ENCODE data around the gene PMEL.
"Not testable (repeated sequence)": the region's sequence is repeated elsewhere in the genome, so short reads cannot be mapped to it uniquely, and the experiment has no call there.

The PMEL gene

DNA sequence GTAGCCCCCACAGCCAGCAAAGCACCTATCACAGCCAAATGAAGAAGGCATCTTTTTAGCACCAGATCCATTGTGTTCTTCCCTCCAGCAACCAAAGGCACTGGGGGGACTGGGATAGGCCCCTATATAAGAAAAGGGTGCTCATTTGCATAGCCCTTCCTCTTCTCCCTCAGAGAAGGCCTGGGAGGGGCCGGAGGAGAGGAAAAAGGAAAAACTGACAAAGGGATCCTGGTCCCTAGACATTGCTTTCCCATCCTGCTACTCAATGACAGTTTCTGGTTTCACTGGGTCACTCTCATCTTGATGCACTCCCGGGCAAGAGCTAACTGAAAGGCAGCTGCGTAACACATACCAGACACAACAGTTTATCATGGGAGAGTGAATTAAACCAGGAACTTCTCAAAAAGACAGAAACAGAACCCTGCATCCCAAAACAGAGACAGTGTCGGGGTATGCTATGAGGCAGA is at the start of gene PMEL:
TSS of gene PMEL (minus strand) at position 102 of the 467 bp plus-strand sequence. CDS start at position 71, 31 bp downstream.
- no peak for DNase-seq

DNA sequence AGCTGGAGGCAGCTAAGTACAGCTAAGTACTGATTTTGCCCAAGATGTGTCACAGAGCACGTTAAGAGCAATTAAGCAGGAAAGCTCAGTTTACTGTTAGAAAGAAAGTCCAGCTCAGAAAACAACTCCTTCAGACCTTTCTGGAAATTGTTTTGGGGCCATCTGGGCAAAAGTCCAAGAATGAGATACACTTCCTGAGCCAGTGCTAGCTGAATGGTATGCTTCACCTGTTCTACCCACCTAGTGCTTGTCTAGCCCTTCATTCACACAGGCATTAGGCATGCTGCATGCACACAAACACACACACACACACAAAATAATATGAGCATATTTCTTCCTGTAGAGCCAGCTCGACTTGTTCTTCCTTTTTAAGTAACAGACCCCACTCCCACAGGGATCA is 48.4 kb upstream of the PMEL start:
- DNase-seq, result no peak

DNA sequence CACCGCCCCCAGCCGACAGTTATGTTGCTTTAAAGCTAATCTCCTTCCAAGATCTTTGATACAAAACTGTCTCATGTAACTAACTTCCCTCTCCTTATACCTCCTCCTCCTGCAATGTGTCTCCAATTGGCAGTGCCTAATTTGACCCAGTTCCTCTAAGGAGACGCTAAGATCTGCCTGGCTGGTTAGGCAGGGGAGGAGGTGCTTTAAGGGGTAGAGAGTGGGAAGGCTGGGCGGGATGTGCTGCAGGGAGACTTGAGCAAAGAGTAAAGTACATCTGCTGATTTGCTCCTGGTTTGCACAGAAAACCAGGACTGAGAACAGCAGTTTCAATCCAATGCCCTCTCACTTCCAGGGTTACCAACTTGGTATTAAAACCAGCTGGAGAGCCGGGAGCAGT is 47.6 kb upstream of the PMEL start:
- no peak for DNase-seq

DNA sequence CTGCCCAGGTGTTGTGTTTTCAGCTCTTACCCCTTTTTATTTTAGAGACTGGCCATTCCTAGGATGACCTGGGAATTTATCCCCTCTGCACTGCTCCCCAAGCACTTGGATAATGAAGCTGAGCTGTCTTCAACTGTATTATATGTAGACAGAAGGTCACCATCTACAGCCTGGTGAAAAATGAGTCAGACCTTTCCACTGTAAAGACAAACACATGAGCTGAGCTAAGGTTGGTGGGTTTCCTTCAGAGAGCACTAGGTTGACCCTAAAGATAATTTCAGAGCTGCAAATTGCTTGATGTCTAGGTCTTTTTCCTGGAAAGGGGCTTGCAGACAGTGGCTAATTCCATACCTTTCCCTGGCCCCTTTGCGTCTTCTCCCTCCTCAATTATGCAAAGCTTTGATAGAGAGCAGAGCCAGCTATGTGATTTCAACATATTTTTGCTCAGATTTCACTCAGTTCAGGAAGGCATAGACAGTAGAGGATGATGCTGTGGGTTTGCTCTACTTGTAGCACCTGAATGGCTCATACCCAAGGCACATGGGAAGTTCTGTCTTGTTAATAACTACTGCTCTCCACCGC is 45.8 kb upstream of the PMEL start:
- no peak for DNase-seq

DNA sequence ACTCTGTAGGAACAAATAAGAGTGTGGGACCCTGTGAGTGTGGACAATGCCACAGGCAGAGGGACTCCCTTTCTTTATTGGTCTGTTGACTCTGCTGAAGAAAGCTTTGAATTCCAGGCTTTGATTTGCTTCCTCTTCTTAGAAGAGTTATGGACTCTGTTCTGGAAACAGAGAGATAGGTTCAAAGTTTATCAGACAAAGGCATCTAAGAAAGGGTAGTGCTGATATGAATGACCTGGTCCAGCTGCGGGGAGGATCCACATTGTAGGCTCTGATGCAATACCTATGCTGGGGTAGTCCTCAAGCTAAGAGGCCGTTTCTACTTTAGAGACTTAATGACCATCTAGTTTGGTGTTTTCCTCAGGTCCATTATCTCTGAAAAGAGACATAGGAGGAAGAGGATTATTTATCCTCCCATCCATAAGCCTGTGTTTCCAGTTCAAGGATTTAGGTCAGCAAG is 44.3 kb upstream of the PMEL start:
- no peak for DNase-seq

DNA sequence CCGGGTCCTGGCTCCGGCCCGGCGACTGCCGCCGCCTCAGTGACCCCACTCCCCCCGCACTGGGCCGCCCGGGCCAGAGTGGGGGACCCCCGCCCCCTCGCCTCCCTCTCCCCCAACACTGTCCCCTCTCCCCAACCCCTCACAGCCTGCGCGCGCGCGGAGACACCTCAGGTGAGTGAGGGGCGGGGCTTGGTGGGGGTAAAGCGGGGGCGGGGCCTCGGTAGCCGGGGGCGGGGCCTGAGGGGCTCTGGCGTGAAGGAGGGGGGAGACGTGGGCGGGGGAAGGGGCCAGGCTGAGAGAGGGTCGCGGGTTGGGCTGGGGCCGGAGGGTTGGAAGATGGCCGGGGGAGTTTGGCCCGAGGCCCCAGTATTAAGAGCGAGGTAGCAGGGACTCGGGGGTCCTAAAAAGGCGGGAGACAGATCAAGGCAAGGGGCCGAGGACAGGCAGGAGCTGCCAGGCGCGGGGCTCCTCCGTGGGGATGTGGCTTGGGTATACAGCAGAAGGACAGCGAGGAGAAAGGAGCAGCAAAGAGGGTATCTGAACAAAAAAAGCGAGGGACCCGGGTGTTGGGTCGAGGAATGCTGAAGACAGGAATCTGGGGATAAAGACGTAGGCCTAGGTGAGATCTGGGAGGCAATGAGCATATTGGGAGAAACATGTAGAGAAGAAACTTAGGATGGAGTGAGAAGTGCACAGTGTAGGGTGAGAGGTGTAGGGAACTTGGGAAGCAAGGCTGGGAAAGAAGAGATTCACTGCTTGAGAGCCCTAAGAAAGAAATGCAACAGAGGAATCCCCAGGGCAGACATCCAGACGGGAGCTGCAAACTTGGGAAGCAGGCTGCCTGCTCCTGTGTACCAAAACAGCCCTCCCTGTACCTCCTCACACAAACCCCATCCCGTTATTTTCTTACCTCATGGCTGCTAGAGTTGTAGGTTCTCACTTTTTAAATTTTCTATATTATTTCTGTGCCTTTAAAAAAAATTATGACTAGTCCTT is 42.0 kb upstream of the PMEL start:
- peak; percentile 38 for DNase-seq

DNA sequence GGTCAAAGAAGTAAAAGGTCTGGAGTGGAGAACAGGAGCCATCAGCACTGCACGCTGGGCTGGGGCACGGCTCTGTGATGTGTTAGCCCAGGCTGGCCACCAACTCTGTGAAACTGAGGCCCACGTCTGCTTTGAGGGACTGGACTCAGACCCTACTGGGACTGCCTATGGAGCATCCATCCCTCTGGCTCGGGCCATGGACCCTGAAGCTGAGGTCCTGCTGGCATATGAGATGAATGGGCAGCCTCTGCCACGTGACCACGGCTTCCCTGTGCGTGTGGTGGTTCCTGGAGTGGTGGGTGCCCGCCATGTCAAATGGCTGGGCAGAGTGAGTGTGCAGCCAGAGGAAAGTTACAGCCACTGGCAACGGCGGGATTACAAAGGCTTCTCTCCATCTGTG is 38.4 kb upstream of the PMEL start:
- no peak for DNase-seq

DNA sequence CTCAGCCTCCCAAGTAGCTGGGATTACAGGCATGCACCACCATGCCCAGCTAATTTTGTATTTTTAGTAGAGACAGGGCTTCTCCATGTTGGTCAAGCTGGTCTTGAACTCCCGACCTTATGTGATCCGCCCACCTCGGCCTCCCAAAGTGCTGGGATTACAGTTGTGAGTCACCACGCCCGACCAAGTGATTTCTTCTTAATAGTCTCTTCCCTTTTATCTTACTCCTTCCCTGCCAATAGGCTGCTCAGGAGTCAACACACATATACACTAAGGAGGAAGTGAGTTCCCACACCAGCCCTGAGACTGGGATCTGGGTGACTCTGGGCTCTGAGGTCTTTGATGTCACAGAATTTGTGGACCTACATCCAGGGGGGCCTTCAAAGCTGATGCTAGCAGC is 37.5 kb upstream of the PMEL start:
- DNase-seq, result not testable (repeated sequence)

DNA sequence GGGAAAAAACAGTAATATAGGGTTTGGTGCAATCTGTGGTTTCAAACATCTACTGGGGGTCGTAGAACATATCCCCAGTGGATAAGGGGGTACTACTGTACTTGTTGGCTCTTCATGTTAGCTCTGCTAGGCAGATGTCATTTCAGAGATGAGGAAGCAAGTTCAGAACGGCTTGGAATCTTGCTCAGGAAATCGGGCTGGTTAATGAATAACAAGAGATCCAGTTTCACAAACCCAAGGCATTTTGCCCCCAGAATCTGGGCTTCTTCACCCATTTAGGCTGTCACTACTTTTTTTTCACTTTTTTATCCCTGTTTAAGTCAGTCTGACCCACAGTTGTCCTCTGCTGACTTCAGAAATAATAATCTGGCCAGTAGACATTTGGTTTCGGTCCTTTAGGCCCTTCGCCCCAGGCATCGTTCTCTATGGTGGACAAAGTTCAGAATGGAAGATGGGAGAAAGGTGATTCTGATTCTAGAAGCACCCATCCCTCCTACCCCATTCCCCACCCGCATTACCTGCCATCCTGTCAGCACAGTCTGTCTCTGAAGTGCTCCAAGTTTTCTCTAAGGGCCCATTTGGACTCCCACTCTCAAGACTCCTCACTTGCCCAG is 35.8 kb upstream of the PMEL start:
- no peak for DNase-seq

DNA sequence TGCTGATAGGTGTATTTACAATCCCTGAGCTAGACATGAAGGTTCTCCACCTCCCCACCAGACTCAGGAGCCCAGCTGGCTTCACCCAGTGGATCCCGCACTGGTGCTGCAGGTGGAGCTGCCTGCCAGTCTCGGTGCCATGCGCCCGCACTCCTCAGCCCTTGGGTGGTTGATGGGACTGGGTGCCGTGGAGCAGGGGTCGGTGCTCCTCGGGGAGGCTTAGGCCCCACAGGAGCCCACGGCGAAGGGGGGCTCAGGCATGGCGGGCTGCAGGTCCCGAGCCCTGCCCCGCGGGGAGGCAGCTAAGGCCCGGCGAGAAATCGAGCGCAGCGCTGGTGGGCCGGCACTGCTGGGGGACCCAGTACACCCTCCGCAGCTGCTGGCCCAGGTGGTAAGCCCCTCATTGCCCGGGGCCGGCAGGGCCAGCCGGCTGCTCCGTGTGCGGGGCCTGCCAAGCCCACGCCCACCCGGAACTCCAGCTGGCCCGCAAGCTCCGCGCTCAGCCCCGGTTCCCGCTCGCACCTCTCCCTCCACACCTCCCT is 34.2 kb upstream of the PMEL start:
- not testable (repeated sequence) for DNase-seq

DNA sequence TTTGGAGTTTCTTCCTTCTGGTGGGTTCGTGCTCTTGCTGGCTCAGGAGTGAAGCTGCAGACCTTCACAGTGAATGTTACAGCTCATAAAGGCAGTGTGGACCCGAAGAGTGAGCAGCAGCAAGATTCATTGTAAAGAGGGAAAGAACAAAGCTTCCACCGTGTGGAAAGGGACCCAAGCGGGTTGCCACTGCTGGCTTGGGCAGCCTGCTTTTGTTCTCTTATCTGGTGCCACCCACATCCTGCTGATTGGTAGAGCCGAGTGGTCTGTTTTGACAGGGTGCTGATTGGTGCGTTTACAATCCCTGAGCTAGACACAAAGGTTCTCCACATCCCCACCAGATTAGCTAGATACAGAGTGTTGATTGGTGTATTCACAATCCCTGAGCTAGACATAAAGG is 33.7 kb upstream of the PMEL start:
- DNase-seq, result not testable (repeated sequence)

DNA sequence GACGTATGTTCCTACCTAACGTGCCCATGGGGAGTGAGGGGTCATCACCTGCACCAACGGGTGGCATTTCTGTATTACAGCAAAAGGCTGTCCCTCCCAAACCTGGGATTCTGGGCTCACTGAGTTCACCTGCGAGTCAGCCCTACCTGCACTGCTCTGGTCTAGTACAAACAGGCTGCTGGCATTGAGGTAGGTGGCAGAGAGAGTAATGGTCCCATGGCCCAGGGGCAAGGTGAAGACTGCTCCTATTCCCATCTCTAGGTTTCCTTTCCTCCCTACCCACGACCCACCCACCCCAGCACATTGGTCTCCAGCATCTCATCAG is 31.7 kb upstream of the PMEL start:
- no peak for DNase-seq

DNA sequence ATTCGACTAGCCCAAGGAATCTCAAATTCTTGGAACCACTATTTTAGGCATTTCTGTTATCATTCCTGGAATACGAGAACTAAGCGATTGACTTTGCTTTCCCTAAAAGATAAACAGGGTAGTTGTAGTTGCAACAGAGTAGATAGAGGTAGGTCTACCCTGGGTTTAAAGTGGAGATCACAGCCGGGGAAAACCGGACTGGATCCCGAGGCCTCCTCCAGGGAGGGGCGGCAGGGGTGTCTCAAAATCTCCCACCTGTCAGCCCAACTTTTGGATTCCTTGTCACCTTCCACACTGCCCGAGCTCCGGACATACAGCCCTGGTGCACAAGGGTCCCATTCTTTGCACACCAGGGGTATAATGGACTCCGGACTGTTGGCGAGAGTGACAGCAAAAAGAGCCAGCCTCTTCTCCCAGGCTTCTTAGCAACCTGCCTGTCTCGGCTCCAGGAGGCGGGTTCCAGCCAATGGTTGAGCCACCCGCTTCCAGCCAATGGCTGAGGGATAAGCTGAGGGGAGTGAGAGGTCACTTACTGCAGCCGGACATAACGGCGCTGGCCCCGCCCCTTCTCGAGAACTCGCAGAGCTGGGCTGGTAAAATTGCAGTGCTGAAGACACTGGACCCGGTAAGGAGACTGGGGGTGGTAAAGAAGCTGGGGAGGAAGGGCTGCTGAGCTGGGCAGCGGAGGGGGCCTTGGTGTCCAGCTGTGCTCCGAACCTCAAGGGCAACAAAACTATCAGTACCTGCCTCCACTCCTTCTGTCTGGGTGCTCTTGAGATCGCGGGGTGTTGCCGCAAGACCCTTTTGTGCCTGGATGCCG is 31.1 kb upstream of the PMEL start, which contains the start of gene SUOX:
TSS of gene SUOX (plus strand) at position 562 of the 820 bp plus-strand sequence. CDS start 4,946 bp downstream, outside the sequence.
- DNase-seq, result peak; percentile 30

DNA sequence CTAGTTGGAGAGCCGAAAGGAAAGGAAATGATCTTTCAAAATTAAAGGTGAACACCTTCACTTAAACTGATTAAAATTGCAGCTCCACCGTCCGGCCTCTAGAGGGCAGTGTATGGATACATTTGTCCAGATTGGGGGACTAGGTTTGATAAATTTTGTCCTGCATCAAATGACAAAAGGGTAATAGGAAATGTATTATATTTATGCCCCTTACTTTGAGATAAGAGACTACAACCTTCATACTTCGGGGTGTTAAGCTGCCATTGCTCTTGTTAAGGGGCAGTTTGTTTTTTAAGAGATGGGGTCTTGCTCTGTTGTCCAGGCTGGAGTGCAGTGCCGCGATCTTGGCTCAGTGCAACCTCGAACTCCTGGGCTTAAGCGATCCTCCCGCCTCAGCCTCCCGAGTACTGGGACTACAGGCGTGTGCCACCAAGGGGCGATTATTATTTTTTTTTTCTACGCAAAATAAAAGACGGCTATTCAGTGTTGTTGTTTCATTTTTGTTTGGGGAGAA is 30.4 kb upstream of the PMEL start:
- DNase-seq, result peak; percentile 81

DNA sequence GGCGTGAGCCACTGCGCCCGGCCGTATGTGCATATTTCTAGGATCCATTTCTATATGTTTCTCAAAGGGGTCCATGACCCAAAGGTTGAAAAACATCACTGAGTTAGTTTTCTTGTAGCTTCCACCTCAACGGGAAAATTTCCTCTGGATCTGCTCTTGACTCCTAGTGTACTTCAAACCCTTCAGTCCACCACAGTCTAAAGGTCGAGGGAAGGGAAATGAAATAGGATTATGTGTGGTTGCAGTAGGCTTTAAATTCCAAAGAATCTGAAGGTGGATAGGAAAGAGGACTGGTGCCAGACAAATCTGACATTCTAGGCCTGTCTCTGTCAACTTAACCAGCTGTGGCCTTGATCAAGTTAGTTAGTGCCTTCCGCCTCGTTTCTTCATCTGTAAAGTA is 29.5 kb upstream of the PMEL start:
- DNase-seq, result no peak

DNA sequence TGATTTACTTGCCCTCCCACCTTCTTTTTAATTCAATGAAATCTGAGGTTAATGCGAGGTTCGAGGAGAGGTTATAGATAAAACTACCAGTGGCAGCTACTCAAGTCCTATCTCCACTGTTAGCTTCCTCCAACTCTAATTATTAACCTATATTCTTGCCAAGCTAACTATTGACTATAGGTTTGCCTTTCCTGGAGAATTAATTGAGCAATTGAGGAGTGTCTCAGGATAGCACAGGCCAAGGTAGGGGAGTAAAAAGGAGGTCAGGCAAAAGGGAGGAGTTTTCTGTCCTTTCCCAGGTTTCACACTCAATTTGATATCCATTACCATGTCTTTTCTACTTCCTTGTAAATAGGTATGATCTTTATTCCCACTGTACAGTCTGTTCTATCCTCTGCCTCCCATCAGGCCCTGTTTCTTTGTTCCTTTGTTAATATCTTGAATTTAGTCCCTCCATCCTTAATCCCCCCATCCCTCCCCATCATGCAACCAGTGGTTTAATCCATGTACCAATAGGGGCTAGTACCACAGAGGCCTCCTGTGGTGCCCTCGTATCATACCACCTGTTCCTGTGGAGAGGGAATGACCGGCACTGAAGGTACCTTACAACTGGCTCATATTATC is 27.5 kb upstream of the PMEL start:
- no peak for DNase-seq

DNA sequence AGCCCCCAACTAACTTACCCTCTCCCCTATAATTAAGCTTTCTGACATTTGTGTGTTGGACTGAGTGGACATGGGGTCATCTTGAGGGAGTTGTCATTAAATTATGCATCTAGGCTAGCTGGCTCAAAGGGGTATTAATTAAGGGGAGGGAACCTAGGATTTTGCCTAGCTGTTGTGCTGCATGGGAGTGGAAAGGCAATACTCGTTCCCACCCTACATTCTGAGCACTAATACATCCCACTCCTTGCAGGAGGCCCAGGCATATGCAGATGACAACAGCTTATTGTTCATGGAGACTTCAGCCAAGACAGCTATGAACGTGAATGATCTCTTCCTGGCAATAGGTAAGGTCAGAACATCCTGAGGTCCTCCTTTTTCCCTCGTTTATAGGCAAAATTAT is 25.3 kb upstream of the PMEL start:
- no peak for DNase-seq

DNA sequence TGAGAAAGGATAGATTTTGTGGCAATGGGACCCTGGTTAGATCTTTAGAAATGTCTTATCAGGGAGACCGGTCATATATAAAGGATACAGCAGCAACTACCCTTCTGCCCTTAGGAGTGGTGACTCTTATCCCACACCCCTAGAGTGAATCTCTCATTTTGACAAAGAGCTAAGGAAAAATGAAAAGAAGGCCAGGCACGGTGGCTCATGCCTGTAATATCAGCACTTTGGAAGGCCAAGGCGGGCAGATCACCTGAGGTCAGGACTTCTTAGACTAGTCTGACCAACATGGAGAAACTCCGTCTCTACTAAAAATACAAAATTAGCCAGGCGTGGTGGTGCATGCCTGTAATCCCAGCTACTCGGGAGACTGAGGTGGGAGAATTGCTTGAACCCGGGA is 20.1 kb upstream of the PMEL start:
- DNase-seq, result not testable (repeated sequence)

DNA sequence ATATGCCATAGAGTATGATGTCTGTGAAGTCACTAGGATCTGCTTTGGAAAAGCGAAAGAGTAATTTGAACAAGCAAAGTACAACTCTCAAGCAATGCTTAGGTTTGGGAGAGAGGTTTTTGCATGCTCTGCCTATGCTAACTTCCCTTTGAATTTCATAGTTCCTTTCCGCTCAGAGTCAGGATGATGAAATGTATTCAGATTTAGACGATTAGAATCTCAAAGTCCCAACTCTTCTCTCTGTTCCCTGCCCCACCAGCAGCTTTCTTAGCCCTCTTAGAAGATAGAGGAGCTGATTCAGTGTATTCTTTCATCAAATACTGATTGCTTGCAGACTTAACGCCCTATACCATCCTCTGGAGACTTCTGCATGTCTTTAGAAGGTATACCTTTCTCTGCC is 19.5 kb upstream of the PMEL start:
- DNase-seq, result no peak

DNA sequence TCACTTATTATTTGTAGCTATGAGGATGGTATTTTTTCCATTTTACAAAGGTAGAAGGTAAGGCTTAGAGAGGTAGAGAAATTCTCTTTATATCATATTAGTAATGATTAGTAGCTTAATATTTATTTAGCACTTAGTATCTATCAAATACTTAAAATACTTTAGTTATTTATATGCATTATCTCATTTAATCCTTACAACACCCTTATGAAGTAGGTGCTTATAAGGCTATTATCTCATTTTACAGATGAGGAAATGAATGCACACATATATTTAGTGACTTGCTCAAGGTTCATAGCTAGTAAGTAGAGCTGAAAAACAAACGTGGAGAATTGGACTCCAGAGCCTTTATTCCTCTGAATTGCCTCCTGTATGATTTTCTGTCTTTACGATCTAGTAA is 19.0 kb upstream of the PMEL start:
- no peak for DNase-seq

DNA sequence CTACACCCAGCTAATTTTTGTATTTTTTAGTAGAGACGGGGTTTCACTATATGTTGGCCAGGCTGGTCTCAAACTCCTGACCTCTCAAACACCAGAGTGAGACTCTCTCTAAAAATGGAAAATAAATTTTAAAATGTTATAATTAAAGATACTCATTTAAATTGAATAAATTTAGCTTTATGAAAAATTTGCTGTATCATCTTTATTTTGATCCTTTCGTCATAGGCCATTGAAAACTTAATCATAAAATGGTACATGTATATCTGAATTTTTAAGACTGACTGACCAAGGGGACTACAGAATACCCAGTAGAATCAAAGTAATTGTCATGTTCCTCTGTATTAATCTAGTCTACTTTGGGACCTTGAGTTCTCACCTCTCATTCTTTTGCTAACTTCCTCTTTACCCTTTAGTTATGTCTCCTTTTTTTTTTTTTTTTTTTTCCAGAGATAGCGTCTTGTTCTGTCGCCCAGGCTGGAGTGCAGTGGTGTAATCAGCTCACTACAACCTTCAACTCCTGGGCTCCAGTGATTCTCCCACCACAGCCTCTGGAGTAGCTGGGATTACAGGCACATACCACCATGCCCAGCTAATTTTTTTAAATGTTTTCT is 17.5 kb upstream of the PMEL start:
- no peak for DNase-seq

Measured in CD4-positive, alpha-beta T cell treated with Interleukin-4 for 4 hours (primary cell).